Testis (tissue), 2 donors: ENCODE data around the gene PARS2.

Experiments
- POLR2A ChIP-seq: fragments of 450-650 bp; IDR thresholded peaks from one replicate; pipeline ENCODE4 v1.6.1; 2017; ENCODE audit warnings: antibody characterized with exemption, mild to moderate bottlenecking, moderate library complexity
- TF ChIP-seq, protein P1 (sequence below), 3 experiments: fragments of 450-650 bp in 2 of 3; fragments of 200-600 bp in 1 of 3; sonication (generic) in 1 of 3; IDR thresholded peaks; one replicate each; pipeline ENCODE4 v1.5.1; 2016 to 2019; ENCODE audit warnings: antibody characterized with exemption in 3 of 3, mild to moderate bottlenecking in 2 of 3, moderate library complexity in 1 of 3

DNA sequence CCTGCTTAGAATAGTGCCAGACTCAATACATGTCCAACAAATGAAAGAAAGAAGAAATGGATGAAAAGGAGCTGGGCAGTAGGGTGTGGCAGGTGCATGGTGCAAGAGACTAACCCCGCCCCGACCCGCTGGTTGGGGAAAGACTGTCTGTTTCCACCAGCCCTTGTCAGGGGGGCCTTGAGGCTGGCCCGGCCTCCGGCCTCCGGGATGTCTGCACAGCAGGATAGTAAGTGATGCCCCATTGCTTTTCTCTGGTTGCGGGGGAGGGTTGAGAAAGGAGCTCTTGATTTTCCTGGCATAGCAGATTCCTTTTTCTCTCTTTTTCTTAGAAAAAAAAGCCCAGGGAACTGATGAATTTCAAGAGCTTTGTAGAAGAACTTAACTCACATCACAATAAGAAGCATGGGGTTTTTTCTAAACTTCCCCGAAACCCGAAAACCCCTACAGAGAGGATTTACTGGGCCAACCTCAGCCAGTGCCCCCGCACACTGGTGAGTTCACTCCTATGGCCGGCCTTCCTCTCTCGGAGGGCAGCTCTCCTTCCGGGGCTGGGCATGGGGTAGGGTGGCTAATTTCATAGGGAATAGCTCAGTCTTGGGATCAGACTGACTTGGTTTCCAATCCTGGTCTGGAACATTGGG lies 49.3 kb upstream of the PARS2 start:
- TF ChIP-seq, protein P1, sequence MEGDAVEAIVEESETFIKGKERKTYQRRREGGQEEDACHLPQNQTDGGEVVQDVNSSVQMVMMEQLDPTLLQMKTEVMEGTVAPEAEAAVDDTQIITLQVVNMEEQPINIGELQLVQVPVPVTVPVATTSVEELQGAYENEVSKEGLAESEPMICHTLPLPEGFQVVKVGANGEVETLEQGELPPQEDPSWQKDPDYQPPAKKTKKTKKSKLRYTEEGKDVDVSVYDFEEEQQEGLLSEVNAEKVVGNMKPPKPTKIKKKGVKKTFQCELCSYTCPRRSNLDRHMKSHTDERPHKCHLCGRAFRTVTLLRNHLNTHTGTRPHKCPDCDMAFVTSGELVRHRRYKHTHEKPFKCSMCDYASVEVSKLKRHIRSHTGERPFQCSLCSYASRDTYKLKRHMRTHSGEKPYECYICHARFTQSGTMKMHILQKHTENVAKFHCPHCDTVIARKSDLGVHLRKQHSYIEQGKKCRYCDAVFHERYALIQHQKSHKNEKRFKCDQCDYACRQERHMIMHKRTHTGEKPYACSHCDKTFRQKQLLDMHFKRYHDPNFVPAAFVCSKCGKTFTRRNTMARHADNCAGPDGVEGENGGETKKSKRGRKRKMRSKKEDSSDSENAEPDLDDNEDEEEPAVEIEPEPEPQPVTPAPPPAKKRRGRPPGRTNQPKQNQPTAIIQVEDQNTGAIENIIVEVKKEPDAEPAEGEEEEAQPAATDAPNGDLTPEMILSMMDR (IDR thresholded peaks at IDR 0.05): no peak
- no peak for TF ChIP-seq POLR2A
